ENCODE data around the gene ARFGEF3. TPM values are rescaled to one million over a fixed set of nuclear protein-coding genes. Genes with fewer than 3 reads are reported as not detected.

ARFGEF3 gene
- total RNA-seq, 1 experiment from 2014 or later = 0.82 TPM

DNA sequence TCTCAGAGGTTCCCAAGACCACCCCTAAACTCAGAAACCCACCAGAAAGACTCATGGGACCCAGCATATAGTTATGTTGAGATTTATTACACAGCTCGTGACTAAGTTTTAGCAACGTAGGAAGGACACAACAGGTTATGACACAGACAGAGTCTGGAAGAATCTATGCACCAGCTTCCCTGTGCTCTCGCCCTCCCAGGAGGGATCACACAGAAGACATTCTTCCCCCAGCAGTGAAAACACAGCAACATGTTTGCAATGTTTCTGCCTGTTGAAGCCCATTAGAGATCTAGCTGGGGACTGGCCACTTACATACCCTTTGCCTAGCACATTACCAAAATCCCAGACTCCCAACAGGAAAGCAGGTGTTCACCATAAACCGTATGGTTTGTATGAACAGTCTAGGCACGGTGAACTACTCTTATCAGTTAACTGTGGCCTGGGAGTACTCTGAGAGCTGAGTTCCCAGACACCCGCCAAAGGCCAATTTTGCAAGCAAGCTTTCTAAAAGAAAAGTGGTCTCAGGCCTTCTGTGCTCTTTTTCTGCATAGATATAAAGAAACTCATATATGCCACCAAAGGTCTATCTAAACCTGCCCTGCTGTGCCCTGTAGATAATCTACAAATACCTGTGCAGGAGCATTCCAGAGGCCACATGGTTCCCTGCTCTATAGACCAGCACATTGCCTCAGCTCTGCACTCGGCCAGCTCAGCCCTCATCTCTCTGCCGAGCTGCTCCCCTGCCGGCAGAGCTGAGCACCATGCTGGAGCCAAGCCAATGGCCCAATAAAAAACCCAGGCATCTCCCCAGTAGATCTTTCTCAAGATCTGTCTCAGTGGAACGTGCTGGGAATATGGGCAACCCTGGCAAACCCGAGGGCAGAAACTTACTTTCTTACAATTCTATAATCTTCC, 146.3 kb downstream of the ARFGEF3 start:
- in situ Hi-C loops (cut with HindIII; ENCODE audit: low pct_unique_long_range_greater_than_20kb, low sequenced_read_pairs) = no loop called here
- peak; percentile 25 for DNase-seq (ENCODE audit: low read depth, low spot score)

DNA sequence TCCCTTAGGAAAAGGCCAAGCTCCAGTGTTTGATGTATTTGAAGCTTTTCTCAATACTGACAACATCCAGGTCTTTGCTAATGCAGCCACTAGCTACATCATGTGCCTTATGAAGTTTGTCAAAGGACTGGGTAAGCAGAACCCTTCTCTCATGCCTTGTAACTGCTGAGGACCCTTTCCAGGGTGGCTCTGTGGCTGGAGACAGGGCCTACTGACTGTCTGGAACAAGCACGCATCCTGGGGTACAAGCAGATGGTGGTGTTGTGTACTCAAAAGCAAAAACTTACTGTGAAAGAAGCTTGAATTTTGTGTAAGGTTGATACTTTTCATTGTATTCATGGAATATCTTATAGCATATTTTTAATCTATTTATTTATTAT, 147.0 kb downstream of the ARFGEF3 start:
- no peak for DNase-seq (ENCODE audit: low read depth, low spot score)
- in situ Hi-C loops (cut with HindIII; ENCODE audit: low pct_unique_long_range_greater_than_20kb, low sequenced_read_pairs) = no loop called here

DNA sequence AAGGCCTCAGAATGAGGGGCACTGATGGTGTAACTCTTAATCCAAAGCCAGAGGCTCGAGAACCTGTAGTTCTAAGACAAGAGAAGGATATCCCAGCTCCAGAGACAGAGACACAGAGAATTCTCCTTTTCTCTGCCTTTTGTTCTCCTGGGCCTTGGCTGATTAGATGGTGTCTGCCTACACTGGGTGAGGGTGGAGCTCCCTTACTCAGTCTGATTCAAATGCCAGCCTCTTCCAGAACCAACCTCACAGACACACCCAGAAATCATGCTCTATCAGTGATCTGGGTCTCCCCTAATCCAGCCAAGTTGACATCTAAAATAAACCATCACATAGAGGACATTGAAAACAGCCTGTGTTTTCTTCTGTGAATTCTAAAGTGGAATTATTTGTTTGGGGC, 148.0 kb downstream of the ARFGEF3 start:
- no peak for DNase-seq (ENCODE audit: low read depth, low spot score)
- in situ Hi-C loops (cut with HindIII; ENCODE audit: low pct_unique_long_range_greater_than_20kb, low sequenced_read_pairs) = no loop called here

DNA sequence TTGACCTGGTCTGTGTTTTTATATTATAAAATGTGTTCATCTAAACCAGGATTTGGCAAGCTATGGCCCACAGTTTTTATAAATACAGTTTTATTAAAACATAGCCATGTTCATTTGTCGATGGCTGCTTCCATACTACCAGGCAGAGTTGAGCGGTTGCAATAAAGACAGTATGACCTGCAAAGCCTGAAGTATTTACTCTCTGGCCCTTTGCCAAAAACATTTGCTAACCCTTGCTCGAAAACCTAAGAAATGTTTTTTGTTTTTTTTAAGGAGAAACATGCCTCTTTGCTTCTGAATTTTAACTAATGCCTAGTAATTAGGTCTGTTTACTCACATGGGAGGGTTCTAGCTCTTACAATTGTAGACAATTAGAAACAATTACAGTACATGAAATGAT, 148.6 kb downstream of the ARFGEF3 start:
- DNase-seq (ENCODE audit: low read depth, low spot score) = no peak
- in situ Hi-C loops (cut with HindIII; ENCODE audit: low pct_unique_long_range_greater_than_20kb, low sequenced_read_pairs) = no loop called here

DNA sequence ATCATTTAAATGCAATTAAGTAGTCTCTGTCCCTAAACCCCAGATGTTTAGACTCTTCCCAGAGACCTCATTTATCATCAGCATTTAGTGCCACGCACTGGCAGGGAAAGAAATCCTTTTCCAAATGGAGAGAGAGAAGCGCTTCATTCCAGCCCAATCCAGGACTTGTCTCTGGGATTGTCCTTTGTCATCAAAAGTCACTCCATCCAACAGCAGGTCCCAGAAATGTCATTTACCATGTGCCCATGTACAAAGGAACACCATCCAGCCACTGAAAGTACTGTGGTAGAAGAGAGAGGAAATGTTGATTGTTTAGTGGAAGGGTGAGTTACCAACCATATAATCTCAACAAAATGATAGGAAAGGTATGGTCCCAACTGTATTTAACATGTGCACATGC, 149.1 kb downstream of the ARFGEF3 start:
- DNase-seq (ENCODE audit: low read depth, low spot score) = no peak
- in situ Hi-C loops (cut with HindIII; ENCODE audit: low pct_unique_long_range_greater_than_20kb, low sequenced_read_pairs) = no loop called here

DNA sequence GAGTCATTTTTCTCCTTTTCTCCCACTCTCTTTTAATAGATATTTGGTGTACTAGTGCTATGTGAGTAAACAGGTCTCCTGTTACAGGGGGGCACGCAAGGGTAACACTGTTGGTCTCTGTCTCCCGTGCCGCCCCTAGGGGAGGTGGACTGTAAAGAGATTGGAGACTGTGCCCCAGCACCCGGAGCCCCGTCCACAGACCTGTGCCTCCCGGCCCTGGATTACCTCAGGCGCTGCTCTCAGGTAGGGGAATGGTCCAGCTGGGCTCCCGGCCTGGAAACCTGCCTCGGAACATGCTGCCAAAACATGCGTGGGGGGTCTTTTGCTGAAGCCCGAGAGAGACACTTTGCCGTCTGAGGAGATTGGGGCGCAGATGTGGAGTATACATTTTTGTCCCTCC, 149.5 kb downstream of the ARFGEF3 start:
- DNase-seq (ENCODE audit: low read depth, low spot score) = no peak
- in situ Hi-C loops (cut with HindIII; ENCODE audit: low pct_unique_long_range_greater_than_20kb, low sequenced_read_pairs) = no loop called here

DNA sequence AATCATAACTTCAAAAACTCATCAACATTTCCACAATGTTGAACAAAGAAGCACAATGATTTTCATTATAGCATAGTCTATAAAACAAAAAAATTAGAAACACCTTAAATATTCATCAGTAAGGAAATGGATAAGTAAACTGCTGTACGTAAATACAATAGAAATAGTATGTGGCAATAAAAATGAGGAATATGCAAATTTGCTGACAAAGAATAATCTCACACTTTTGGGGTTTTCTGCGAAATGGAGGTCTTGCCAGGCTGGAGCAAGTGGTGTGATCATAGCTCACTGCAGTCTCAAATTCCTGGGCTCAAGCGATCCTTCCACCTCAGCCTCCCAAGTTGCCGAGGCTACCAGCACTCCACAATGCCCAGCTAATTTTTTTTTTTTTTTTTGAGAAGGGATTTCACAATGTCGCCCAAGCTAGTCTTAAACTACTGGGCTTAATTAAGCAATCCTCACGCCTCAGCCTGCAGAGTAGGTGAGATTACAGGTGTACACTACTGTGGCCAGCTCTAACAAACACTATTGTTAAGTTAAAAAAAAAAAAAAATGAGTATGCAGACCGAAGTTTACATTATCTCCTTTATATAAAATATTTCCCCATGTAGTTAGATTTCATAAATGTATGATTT, 157.1 kb downstream of the ARFGEF3 start:
- DNase-seq (ENCODE audit: low read depth, low spot score) = no peak
- in situ Hi-C loops (cut with HindIII; ENCODE audit: low pct_unique_long_range_greater_than_20kb, low sequenced_read_pairs) = no loop called here

DNA sequence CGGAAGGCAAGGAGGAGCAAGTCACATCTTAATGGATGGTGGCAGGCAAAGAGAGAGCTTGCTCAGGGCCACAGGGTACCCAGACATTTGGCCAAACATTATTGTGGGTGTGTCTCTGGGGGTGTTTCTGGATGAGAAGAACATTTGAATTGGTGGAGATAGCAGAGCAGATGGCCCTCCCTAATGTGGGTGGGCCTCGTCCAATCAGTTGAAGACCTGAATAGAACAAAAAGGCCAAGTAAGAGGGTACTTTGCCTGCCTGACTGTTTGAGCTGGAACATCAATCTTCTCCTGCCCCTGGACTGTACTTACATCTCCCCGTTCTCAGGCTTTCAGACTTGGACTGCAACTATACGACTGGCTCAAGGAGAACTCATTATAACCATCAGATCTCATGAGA, 160.2 kb downstream of the ARFGEF3 start:
- in situ Hi-C loops (cut with HindIII; ENCODE audit: low pct_unique_long_range_greater_than_20kb, low sequenced_read_pairs) = no loop called here
- DNase-seq (ENCODE audit: low read depth, low spot score) = no peak

DNA sequence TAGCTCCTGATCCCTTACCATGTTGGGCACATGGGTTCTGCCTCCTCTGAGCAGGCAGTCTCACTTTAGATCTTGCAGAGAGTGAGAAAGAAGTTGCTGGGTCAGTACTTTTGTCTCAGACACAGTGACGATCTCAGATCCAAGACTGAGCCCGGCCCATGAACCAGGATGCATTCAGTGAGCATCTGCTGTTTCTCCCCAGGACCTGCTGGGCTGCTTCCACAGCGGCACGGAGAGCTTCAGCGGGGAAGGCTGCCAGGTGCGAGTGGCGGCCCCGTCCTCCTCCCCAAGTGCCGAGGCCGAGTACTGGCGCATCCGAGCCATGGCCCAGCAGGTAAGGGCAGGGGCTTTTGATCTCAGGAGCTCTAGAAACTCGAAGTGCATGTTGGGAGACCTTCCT, 162.1 kb downstream of the ARFGEF3 start:
- in situ Hi-C loops (cut with HindIII; ENCODE audit: low pct_unique_long_range_greater_than_20kb, low sequenced_read_pairs) = no loop called here
- no peak for DNase-seq (ENCODE audit: low read depth, low spot score)

DNA sequence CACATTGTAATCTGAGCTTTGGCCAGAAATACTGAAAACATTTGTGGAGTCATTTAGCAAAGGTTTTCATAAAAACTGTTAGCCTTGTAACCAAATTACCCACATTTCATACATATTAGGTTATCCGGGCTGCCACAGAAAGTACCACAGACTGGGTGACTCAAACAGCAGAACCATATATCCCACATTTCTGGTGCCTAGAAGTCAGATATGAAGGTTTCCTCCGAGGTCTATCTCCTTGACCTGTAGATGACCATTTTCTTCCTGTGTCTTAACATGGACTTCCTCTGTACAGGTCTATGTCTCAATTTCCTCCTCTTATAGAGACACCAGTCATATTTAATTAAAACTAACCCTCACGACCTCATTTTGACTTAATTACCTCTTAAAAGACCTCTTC, 166.5 kb downstream of the ARFGEF3 start:
- DNase-seq (ENCODE audit: low read depth, low spot score) = no peak
- in situ Hi-C loops (cut with HindIII; ENCODE audit: low pct_unique_long_range_greater_than_20kb, low sequenced_read_pairs) = no loop called here

DNA sequence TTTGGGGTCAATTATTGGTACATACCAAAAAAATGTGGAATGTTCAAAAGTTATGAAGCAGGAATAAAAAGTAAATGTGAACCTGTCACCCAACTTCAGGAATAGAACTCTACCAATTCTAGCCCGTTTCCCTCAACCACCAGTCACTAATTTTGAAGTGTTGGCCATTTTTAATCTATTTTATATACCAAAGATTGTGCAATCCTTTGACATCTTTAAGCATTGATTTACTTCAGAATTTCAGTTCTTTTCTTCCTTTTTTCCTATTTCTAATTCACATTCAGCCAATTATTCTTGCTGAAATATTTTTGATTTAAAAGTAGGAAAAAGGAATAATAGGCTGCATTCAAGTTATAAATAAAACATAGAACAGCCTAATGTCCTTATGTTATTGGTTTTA, 169.0 kb downstream of the ARFGEF3 start:
- in situ Hi-C loops (cut with HindIII; ENCODE audit: low pct_unique_long_range_greater_than_20kb, low sequenced_read_pairs) = no loop called here

DNA sequence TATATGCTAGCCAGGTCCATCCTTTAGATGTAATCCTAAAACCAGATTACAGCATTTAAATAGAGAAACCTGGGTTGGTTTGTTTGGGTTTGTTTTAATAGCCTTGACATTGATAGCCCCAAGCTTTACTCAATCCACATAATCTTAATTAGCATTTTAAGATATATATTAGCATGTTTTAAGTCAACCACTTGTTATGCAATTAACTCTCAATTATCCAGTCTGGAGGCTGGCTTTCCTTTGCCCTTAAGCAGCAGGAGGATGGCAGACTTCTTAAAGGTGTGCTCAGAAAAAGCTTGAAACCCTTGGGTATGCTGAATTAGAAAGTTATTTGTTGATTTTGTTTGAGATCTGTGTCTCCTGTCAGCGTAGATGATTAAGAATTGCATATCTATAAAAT, 169.7 kb downstream of the ARFGEF3 start:
- in situ Hi-C loops (cut with HindIII; ENCODE audit: low pct_unique_long_range_greater_than_20kb, low sequenced_read_pairs) = no loop called here

More for the DNA sequence above, 169.0 kb downstream of the ARFGEF3 start:
- DNase-seq (ENCODE audit: low read depth, low spot score) = no peak

DNA sequence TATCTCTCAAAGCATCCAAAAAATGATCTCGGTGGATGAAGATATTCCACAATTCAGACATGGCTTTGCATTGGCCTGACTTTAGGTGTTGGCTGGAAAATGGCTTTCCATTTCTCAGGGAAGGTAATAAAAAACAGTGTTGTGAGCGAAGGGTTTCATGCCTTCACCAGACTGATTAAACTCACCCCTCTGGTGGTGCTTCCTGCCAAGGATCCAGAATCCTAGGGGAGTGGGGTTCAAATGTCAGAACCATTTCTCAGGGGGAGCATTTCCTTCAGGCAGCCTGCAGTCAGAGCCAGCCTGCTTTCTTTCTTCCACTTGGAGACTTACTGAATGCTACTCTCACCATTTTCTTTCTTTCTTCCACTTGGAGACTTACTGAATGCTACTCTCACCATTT, 170.2 kb downstream of the ARFGEF3 start:
- in situ Hi-C loops (cut with HindIII; ENCODE audit: low pct_unique_long_range_greater_than_20kb, low sequenced_read_pairs) = no loop called here
- DNase-seq (ENCODE audit: low read depth, low spot score) = no peak

More for the DNA sequence above, 169.7 kb downstream of the ARFGEF3 start:
- DNase-seq (ENCODE audit: low read depth, low spot score) = no peak

DNA sequence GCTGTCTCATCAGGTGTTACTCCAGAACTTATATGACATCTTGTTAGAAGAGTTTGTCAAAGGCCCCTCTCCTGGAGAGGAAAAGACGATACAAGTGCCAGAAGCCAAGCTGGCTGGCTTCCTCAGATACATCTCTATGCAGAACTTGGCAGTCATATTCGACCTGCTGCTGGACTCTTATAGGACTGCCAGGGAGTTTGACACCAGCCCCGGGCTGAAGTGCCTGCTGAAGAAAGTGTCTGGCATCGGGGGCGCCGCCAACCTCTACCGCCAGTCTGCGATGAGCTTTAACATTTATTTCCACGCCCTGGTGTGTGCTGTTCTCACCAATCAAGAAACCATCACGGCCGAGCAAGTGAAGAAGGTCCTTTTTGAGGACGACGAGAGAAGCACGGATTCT, 172.3 kb downstream of the ARFGEF3 start:
- DNase-seq (ENCODE audit: low read depth, low spot score) = no peak
- in situ Hi-C loops (cut with HindIII; ENCODE audit: low pct_unique_long_range_greater_than_20kb, low sequenced_read_pairs) = no loop called here

DNA sequence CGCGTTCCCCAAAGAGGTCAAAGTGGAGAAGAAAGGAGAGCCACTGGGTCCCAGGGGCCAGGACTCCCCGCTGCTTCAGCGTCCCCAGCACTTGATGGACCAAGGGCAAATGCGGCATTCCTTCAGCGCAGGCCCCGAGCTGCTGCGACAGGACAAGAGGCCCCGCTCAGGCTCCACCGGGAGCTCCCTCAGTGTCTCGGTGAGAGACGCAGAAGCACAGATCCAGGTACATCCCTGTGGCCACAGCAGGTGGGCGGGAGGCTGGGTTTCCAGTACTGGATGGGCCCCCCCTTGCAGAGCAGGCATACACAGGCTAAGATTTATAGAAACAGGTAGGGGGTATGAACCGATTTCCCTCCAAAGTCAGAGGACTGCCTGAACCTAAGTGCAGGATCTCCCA, 173.2 kb downstream of the ARFGEF3 start:
- DNase-seq (ENCODE audit: low read depth, low spot score) = no peak
- in situ Hi-C loops (cut with HindIII; ENCODE audit: low pct_unique_long_range_greater_than_20kb, low sequenced_read_pairs) = no loop called here

DNA sequence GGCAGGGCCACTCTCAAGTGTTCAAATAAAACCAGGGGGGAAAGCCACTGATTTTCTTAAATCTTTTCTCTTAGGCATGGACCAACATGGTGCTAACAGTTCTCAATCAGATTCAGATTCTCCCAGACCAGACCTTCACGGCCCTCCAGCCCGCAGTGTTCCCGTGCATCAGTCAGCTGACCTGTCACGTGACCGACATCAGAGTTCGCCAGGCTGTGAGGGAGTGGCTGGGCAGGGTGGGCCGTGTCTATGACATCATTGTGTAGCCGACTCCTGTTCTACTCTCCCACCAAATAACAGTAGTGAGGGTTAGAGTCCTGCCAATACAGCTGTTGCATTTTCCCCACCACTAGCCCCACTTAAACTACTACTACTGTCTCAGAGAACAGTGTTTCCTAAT, 174.5 kb downstream of the ARFGEF3 start:
- peak; percentile 40 for DNase-seq (ENCODE audit: low read depth, low spot score)
- in situ Hi-C loops (cut with HindIII; ENCODE audit: low pct_unique_long_range_greater_than_20kb, low sequenced_read_pairs) = no loop called here

DNA sequence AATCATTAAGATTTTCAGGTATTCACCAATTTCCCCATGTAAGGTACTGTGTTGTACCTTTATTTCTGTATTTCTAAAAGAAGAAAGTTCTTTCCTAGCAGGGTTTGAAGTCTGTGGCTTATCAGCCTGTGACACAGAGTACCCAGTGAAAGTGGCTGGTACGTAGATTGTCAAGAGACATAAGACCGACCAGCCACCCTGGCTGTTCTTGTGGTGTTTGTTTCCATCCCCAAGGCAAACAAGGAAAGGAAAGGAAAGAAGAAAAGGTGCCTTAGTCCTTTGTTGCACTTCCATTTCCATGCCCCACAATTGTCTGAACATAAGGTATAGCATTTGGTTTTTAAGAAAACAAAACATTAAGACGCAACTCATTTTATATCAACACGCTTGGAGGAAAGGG, 175.3 kb downstream of the ARFGEF3 start:
- in situ Hi-C loops (cut with HindIII; ENCODE audit: low pct_unique_long_range_greater_than_20kb, low sequenced_read_pairs) = no loop called here
- no peak for DNase-seq (ENCODE audit: low read depth, low spot score)

DNA sequence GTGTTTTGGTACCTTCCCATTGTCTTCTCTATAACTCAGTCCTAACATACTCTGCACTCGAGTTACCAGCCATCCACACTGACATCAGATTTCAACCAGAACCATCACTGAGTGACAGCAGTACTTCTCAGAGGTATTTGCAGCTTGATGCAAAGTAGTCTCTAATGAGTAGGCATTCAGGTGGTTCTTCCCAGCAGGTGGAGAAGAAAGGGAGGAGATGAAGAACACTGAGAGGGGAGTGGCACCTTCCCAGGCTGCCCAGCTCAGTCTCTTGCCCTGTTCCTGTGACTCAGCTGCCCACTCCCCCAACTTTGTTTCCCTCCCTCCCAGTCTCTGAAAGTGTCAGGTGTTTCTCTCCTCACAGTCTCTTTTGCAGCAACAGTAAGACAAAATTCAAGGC, 177.3 kb downstream of the ARFGEF3 start:
- DNase-seq (ENCODE audit: low read depth, low spot score) = no peak
- in situ Hi-C loops (cut with HindIII; ENCODE audit: low pct_unique_long_range_greater_than_20kb, low sequenced_read_pairs) = no loop called here

DNA sequence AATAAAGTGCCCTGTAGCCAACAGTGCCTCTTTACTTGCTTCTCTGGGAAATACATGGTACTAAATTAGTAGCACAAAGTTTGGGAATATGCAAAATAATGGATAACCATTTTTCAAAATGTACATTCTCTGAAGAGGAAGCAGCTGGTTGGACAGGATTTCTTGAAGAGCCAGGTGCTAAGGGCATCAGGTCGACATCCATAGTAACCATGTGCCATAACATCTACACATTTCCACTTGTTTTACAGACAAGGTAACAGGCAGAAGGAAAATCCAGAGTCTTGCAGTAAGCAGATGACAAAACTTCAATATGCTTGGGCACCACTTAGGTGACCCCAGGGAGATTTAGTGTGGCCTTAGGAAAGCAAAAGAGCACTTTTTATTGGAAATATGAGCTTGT, 179.4 kb downstream of the ARFGEF3 start:
- in situ Hi-C loops (cut with HindIII; ENCODE audit: low pct_unique_long_range_greater_than_20kb, low sequenced_read_pairs) = no loop called here
- DNase-seq (ENCODE audit: low read depth, low spot score) = no peak

All from SK-MEL-5 (cell line).